Amniotic stem cell (primary cell): ENCODE results near the gene PAQR5.
A peak's percentile ranks its signal among the peaks of the same experiment; 100 is the strongest.
"Not testable (repeated sequence)": the region's sequence is repeated elsewhere in the genome, so short reads cannot be mapped to it uniquely, and the experiment has no call there.

Experiments
- DNase-seq: peaks from one replicate; lab custom pipeline; 2025; lab: John Stamatoyannopoulos, UW

The PAQR5 gene

GRCh38 chr15:69298697-69299441, at the start of gene PAQR5:
Gene PAQR5, plus strand, starts transcription at chr15:69298912. Its CDS starts 61,169 bp downstream, at chr15:69360081.
- no peak for DNase-seq

GRCh38 chr15:69253156-69253555, 45.6 kb upstream of the PAQR5 start:
- DNase-seq: peak; percentile 70

- DNase-seq: no peak
These were observed 33.3 kb upstream of the PAQR5 start for GRCh38 chr15:69265347-69265955.

- DNase-seq: no peak
These were observed 27.5 kb upstream of the PAQR5 start for GRCh38 chr15:69271217-69271616.

GRCh38 chr15:69272139-69272538, 26.6 kb upstream of the PAQR5 start:
- no peak for DNase-seq

GRCh38 chr15:69272891-69273290, 25.8 kb upstream of the PAQR5 start:
- no peak for DNase-seq

GRCh38 chr15:69275074-69275670, 23.5 kb upstream of the PAQR5 start:
- DNase-seq: no peak

- no peak for DNase-seq
These were observed 22.7 kb upstream of the PAQR5 start for GRCh38 chr15:69275933-69276560.

GRCh38 chr15:69277316-69277715, 21.4 kb upstream of the PAQR5 start:
- DNase-seq: no peak

GRCh38 chr15:69279636-69280035, 19.1 kb upstream of the PAQR5 start:
- DNase-seq: no peak

- no peak for DNase-seq
These were observed 17.9 kb upstream of the PAQR5 start for GRCh38 chr15:69280783-69281182.

GRCh38 chr15:69282104-69282743, 16.5 kb upstream of the PAQR5 start:
- no peak for DNase-seq

GRCh38 chr15:69285834-69286233, 12.9 kb upstream of the PAQR5 start:
- DNase-seq: no peak

GRCh38 chr15:69288011-69288410, 10.7 kb upstream of the PAQR5 start:
- DNase-seq: no peak

- DNase-seq: no peak
These were observed 10.0 kb upstream of the PAQR5 start for GRCh38 chr15:69288531-69289341.

- no peak for DNase-seq
These were observed 9.2 kb upstream of the PAQR5 start for GRCh38 chr15:69289342-69290146.

GRCh38 chr15:69290346-69291164, 8.2 kb upstream of the PAQR5 start:
- DNase-seq: no peak

- not testable (repeated sequence) for DNase-seq
These were observed 7.1 kb upstream of the PAQR5 start for GRCh38 chr15:69291651-69292050.

- DNase-seq: no peak
These were observed 5.8 kb upstream of the PAQR5 start for GRCh38 chr15:69292826-69293420.
